Caco-2 (cell line): Measurements from ENCODE around the gene FOXO1. TPM values are rescaled to one million over a fixed set of nuclear protein-coding genes. Genes with fewer than 3 reads are reported as not detected.

Experiments used
- BruUV-seq: library from RNA; stranded (reverse); fragments of 400-500 nt; replicated peaks from 2 replicates; lab custom pipeline; 2021; lab: Mats Ljungman, UMichigan
- CTCF ChIA-PET: fragments of 300-600 bp; sonication (Branson Sonifier 250); formaldehyde crosslinking; loops from one replicate; lab custom pipeline; 2022; ENCODE audit warnings: antibody characterized with exemption; lab: Charles Lee
- POLR2A ChIA-PET: fragments of 300-600 bp; sonication (Branson Sonifier 250); formaldehyde crosslinking; loops from one replicate; lab custom pipeline; 2022; ENCODE audit warnings: antibody characterized with exemption; lab: Charles Lee
- DNase-seq, 2 experiments: peaks; one replicate each; pipeline versions ENCODE4 v3.0.0 to v3.0.0-alpha.2; 2020 to 2022
- H3K27me3 ChIP-seq: replicated peaks from 2 replicates; pipeline ENCODE4 v1.6.0; 2011; ENCODE audit warnings: low read length; ENCODE audit not compliant: control insufficient read depth, insufficient read depth
- H3K36me3 ChIP-seq: 2 replicates; pipeline ENCODE4 v1.5.1; 2011; ENCODE audit warnings: low read length; ENCODE audit not compliant: control insufficient read depth, insufficient read depth
- H3K4me1 ChIP-seq: fragments of 250-450 bp; sonication (Bioruptor Pico); 2 replicates; pipeline ENCODE4 v1.5.1; 2020; ENCODE audit warnings: mild to moderate bottlenecking
- H3K4me3 ChIP-seq: 2 replicates; pipeline ENCODE4 v1.5.1; 2011; ENCODE audit warnings: low read depth, mild to moderate bottlenecking, control low read depth, low read length
- H3K9me3 ChIP-seq: fragments of 250-450 bp; sonication (Bioruptor Pico); 2 replicates; pipeline ENCODE4 v1.5.1; 2020; ENCODE audit warnings: mild to moderate bottlenecking, moderate library complexity
- H3K27ac Mint-ChIP-seq: one replicate; pipeline ENCODE4 v1.8.0; 2022; ENCODE audit warnings: mixed read lengths; ENCODE audit not compliant: unreplicated experiment
- H3K27me3 Mint-ChIP-seq: one replicate; pipeline ENCODE4 v1.8.0; 2022; ENCODE audit warnings: mixed read lengths; ENCODE audit not compliant: insufficient read depth, unreplicated experiment
- H3K36me3 Mint-ChIP-seq: one replicate; pipeline ENCODE4 v1.8.0; 2022; ENCODE audit warnings: mild to moderate bottlenecking, mixed read lengths; ENCODE audit not compliant: insufficient read depth, unreplicated experiment
- H3K4me1 Mint-ChIP-seq: one replicate; pipeline ENCODE4 v1.8.0; 2022; ENCODE audit warnings: low read depth, mixed read lengths; ENCODE audit not compliant: unreplicated experiment
- H3K4me3 Mint-ChIP-seq: one replicate; pipeline ENCODE4 v1.8.0; 2022; ENCODE audit warnings: mild to moderate bottlenecking, moderate library complexity, mixed read lengths; ENCODE audit not compliant: unreplicated experiment
- H3K9me3 Mint-ChIP-seq: one replicate; pipeline ENCODE4 v1.8.0; 2022; ENCODE audit warnings: mixed read lengths; ENCODE audit not compliant: unreplicated experiment
- intact Hi-C: fragments of 100-400 bp; cut with micrococcal nuclease; formaldehyde crosslinking; loops from one replicate; pipeline ENCODE4 v1.10.0; 2022; ENCODE audit not compliant: unreplicated experiment
- total RNA-seq: library from RNA; stranded (reverse); gene quantifications from 2 replicates; pipeline ENCODE4 v1.2.3, GENCODE V29; 2022
- TF ChIP-seq, protein P1 (sequence below), 2 experiments: fragments of 200-600 bp in 1 of 2; IDR thresholded peaks; 1 replicate in 1 of 2; 2 replicates in 1 of 2; pipeline versions ENCODE4 v1.5.1 to v1.8.0; 2011 to 2022; ENCODE audit warnings: antibody characterized with exemption in 1 of 2, control low read depth in 1 of 2, inconsistent platforms in 1 of 2, low read depth in 1 of 2, low read length in 1 of 2, mild to moderate bottlenecking in 1 of 2, moderate library complexity in 1 of 2; ENCODE audit not compliant: insufficient read depth in 1 of 2, severe bottlenecking in 1 of 2, unreplicated experiment in 1 of 2

The FOXO1 gene
- total RNA-seq, 1 experiment from 2014 or later: 10.4 TPM

GRCh38 chr13:40688781-40689180, 22.3 kb upstream of the FOXO1 start:
- Mint-ChIP-seq H3K36me3 (no peaks in the 10 kb centered on the region), H3K4me1 (no peaks in the 10 kb centered on the region), H3K27ac (no peak overlapping the region), H3K9me3 (no peaks in the 10 kb centered on the region), H3K4me3 (no peak overlapping the region), H3K27me3 (no peaks in the 10 kb centered on the region)
- TF ChIP-seq, protein P1, sequence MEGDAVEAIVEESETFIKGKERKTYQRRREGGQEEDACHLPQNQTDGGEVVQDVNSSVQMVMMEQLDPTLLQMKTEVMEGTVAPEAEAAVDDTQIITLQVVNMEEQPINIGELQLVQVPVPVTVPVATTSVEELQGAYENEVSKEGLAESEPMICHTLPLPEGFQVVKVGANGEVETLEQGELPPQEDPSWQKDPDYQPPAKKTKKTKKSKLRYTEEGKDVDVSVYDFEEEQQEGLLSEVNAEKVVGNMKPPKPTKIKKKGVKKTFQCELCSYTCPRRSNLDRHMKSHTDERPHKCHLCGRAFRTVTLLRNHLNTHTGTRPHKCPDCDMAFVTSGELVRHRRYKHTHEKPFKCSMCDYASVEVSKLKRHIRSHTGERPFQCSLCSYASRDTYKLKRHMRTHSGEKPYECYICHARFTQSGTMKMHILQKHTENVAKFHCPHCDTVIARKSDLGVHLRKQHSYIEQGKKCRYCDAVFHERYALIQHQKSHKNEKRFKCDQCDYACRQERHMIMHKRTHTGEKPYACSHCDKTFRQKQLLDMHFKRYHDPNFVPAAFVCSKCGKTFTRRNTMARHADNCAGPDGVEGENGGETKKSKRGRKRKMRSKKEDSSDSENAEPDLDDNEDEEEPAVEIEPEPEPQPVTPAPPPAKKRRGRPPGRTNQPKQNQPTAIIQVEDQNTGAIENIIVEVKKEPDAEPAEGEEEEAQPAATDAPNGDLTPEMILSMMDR (IDR thresholded peaks at IDR 0.05; ENCODE audit: insufficient read depth in 1 of 2, low read depth in 1 of 2, low read length in 1 of 2, severe bottlenecking in 1 of 2, unreplicated experiment in 1 of 2): no peak
- H3K9me3 ChIP-seq: 0 out of 2 replicates have a peak, but pooled peaks cover 5% of the 10 kb centered on the region
- no peaks in the 10 kb centered on the region for H3K4me1 ChIP-seq
- H3K36me3 ChIP-seq: no peaks in the 10 kb centered on the region
- ChIA-PET CTCF (no interaction called here), POLR2A (no interaction called here)
- DNase-seq: no peak
- H3K4me3 ChIP-seq: no peak overlapping the region
- intact Hi-C loops: no loop called here
- no TSS peak for BruUV-seq
- no peaks in the 10 kb centered on the region for H3K27me3 ChIP-seq

DNA sequence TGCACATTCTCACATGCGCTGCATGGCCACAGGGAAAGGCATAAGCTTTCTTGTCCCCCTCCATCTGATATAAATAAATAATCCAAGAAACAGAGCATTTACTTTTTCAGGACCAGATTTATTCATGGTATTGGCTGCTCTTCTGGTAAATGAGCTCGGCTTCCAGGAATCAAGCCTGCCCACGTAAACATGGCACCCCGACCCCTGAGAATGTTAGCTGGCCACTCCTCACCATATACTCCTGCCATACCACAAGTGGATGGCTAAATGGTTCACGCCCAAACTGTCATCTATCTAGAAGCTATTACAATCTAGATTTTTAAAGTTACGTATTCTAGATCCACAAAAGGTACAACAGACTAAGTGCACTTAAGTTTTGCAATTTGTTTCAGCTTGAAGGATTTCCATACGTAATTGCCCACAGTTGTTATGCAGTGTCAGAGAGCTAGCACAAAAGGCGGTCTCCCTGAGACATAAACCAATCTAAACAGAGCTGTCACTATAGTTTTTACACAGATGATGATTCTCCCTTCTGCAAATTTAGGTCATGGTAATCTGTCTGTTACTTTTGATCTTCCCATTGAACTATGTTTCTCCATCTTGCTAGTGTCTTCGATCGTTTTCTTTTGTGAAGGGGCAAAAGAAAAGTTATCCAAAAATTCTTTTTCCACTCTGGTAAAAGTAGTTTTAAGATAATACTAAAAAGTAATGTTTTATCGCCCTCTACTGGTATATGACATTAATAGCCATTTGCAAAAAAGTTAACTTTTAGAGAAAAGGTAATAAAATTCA, 16.2 kb upstream of the FOXO1 start:
- intact Hi-C loops: loop anchor here (1.0 to 2.0 kb wide), 5 partner anchors 432 to 998 kb away; no protein-coding TSS in a partner anchor
- peaks cover 15% of the 10 kb centered on the region for H3K4me1 ChIP-seq
- H3K27me3 Mint-ChIP-seq: no peaks in the 10 kb centered on the region
- H3K27me3 ChIP-seq: no peaks in the 10 kb centered on the region
- no peak overlapping the region for H3K27ac Mint-ChIP-seq
- H3K36me3 Mint-ChIP-seq: no peaks in the 10 kb centered on the region
- no peak for DNase-seq
- H3K4me3 Mint-ChIP-seq: no peak overlapping the region
- no TSS peak for BruUV-seq
- H3K36me3 ChIP-seq: no peaks in the 10 kb centered on the region
- no peaks in the 10 kb centered on the region for H3K9me3 Mint-ChIP-seq
- peaks cover 18% of the 10 kb centered on the region for H3K4me1 Mint-ChIP-seq
- TF ChIP-seq, protein P1 (IDR thresholded peaks at IDR 0.05; ENCODE audit: insufficient read depth in 1 of 2, low read depth in 1 of 2, low read length in 1 of 2, severe bottlenecking in 1 of 2, unreplicated experiment in 1 of 2): peak; percentile 36 to 71
- no peaks in the 10 kb centered on the region for H3K9me3 ChIP-seq
- ChIA-PET POLR2A (no interaction called here), CTCF (interaction anchor here (0.6 to 1.9 kb wide), 7 partner anchors 9 to 740 kb away, joined by 3 to 13 read pairs (median 4); no protein-coding TSS in a partner anchor)
- no peak overlapping the region for H3K4me3 ChIP-seq

DNA sequence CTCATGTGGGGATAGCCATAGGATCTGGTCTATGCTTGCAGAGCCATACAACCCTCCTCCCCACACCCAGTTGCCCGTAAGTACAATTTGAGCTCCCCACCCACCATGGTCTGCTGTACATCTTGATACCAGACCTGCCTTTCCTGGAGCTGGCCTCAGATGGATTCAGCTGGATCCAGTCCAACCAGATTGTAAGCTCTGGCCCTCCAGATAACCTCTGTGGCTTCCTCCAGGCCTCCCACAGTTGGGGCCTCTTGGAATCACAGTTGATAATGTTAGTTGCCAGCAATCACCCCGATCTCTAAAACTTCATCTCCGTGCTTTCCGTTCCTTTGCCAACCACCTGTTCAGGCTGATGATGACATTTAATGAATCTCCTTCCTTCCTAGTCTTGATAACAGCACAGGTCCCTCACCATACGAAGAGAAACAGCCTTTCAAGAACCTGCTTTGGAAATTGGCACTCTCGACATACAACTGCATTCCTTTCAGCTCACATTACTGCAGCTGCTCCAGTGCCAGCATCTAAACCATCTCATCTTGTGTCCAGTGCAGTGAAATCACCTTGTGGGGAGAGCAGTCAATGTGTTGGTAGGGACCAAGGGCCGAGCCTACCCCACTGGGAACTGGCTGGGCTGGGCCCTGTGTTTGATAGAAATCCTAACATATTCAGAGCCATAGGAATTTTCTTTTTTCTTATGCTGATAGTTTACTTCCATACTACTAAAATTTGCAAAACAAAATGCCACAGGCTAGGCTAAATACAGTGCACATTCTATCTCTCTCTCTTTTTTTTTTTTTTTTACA, 15.1 kb upstream of the FOXO1 start:
- Mint-ChIP-seq H3K27ac (peak overlapping the region; percentile 51), H3K4me3 (no peak overlapping the region), H3K27me3 (no peaks in the 10 kb centered on the region), H3K4me1 (peaks cover 18% of the 10 kb centered on the region), H3K9me3 (no peaks in the 10 kb centered on the region), H3K36me3 (no peaks in the 10 kb centered on the region)
- peak in 1 of 2 experiments; percentile 46 for DNase-seq
- H3K36me3 ChIP-seq: no peaks in the 10 kb centered on the region
- no peak overlapping the region for H3K4me3 ChIP-seq
- TF ChIP-seq, protein P1 (IDR thresholded peaks at IDR 0.05; ENCODE audit: insufficient read depth in 1 of 2, low read depth in 1 of 2, low read length in 1 of 2, severe bottlenecking in 1 of 2, unreplicated experiment in 1 of 2): no peak
- intact Hi-C loops: loop anchor here (2.0 kb wide), 3 partner anchors 431 to 997 kb away; no protein-coding TSS in a partner anchor
- no peaks in the 10 kb centered on the region for H3K9me3 ChIP-seq
- no peaks in the 10 kb centered on the region for H3K27me3 ChIP-seq
- BruUV-seq: no TSS peak
- POLR2A ChIA-PET: no interaction called here
- CTCF ChIA-PET: interaction anchor here (0.9 to 2.3 kb wide), 5 partner anchors 8 to 739 kb away, joined by 3 to 10 read pairs (median 4); no protein-coding TSS in a partner anchor
- H3K4me1 ChIP-seq: peaks cover 15% of the 10 kb centered on the region
